Fibroblast of pulmonary artery (primary cell): ENCODE results near the gene CYFIP1.

Experiments used
- DNase-seq: peaks from one replicate; pipeline ENCODE4 v3.0.0-alpha.2; 2010; ENCODE audit warnings: low read depth
- H3K4me3 ChIP-seq: replicated peaks from 2 replicates; pipeline ENCODE4 v1.5.1; 2011; ENCODE audit warnings: low read depth, mild to moderate bottlenecking, control low read depth, low read length, moderate library complexity
- CTCF ChIP-seq: IDR thresholded peaks from 2 replicates; pipeline ENCODE4 v1.5.1; 2011; ENCODE audit warnings: mild to moderate bottlenecking, control low read depth, low read length, inconsistent platforms; ENCODE audit errors: missing control alignments

Gene CYFIP1

GRCh38 chr15:22855791-22856190 lies 124.4 kb downstream of the CYFIP1 start:
- DNase-seq: peak; percentile 29
- no peak overlapping the region for H3K4me3 ChIP-seq
- TF ChIP-seq CTCF: no peak

GRCh38 chr15:22851513-22851912 lies 128.7 kb downstream of the CYFIP1 start:
- TF ChIP-seq CTCF: no peak
- DNase-seq: no peak
- no peak overlapping the region for H3K4me3 ChIP-seq

- peak; percentile 37 for DNase-seq
- H3K4me3 ChIP-seq: no peak overlapping the region
These were observed 130.1 kb downstream of the CYFIP1 start for GRCh38 chr15:22850055-22850454.

DNA sequence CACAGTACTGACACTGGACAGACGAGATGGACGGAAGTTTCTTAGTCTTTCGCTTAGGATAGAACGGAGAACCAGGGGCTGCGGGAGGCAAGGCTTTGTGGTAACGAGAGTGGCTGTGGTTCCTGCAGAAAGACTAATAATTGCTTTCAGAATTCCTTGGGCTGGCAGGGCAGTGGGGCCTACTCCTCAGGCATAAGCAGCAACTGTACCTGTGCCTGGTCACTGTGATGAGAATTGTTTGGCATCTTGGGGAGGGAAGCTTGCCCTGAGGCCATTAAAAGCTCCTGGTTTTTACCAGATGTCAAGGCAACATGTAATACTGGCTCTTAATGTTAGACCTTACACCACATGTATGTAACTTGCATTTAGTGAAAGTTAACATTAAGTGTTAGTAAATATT lies 134.1 kb downstream of the CYFIP1 start:
- no peak for TF ChIP-seq CTCF
- H3K4me3 ChIP-seq: no peak overlapping the region
- no peak for DNase-seq

More at GRCh38 chr15:22850055-22850454, 130.1 kb downstream of the CYFIP1 start:
- TF ChIP-seq CTCF: no peak

GRCh38 chr15:22845289-22845900 lies 134.8 kb downstream of the CYFIP1 start:
- no peak for DNase-seq
- TF ChIP-seq CTCF: no peak

DNA sequence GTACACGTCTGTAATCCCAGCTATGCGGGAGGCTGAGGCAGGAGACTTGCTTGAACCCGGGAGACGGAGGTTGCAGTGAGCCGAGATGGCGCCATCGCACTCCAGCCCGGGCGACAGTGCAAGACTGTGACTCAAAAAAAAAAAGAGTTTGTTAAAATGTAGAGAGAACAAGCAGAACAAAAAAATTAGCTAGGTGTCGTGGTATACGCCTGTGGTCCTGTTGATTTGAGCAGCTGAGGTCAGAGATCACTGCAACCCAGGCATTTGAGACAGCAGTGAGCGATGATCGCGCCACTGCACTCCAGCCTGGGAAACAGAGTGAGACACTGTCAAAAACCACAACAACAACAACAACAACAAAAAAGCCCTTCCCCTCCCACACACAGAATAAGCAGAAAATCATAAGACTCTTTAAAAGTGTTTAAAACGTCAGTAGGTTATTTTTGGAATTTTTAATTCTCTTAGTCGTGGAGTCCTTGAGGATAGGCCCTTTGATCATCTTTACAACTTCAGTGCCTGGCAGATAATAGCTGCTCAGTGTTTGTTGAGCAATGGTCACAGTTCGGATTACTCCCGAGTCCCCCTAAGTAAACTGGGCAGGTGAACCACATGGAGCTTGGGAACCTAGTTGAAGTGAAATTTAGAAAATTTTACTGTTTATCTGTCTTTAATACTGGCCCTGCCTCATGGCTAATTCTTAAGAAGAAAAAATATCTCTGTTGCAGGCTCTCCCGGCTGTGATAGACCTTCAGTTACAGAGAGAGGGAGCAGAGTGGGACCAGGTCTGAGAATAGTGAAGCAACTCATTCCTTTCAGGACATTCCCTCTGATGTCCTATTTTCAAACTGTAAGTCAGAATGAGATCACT lies 135.5 kb downstream of the CYFIP1 start:
- no peak for DNase-seq
- no peak overlapping the region for H3K4me3 ChIP-seq
- TF ChIP-seq CTCF: no peak

More at GRCh38 chr15:22845289-22845900, 134.8 kb downstream of the CYFIP1 start:
- H3K4me3 ChIP-seq: no peak overlapping the region
